Type B pancreatic cell (in vitro differentiated cells): ENCODE data around the gene PPP4R3C. TPM values are rescaled to one million over a fixed set of nuclear protein-coding genes. Genes with fewer than 3 reads are reported as not detected.
"Not testable (repeated sequence)": the region's sequence is repeated elsewhere in the genome, so short reads cannot be mapped to it uniquely, and the experiment has no call there.

Experiments used
- DNase-seq: peaks from one replicate; pipeline ENCODE4 v3.0.0; 2021; ENCODE audit warnings: mixed read lengths; ENCODE audit not compliant: unreplicated experiment; ENCODE audit errors: extremely low spot score
- H3K27ac Mint-ChIP-seq: 2 replicates; pipeline ENCODE4 v1.8.0; 2021; ENCODE audit warnings: mild to moderate bottlenecking, mixed read lengths
- H3K27me3 Mint-ChIP-seq: 2 replicates; pipeline ENCODE4 v1.8.0; 2021; ENCODE audit warnings: mixed read lengths
- H3K36me3 Mint-ChIP-seq: 2 replicates; pipeline ENCODE4 v1.8.0; 2021; ENCODE audit warnings: mixed read lengths
- H3K4me1 Mint-ChIP-seq: one replicate; pipeline ENCODE4 v1.8.0; 2021; ENCODE audit warnings: mixed read lengths; ENCODE audit not compliant: unreplicated experiment
- H3K4me3 Mint-ChIP-seq: 2 replicates; pipeline ENCODE4 v1.8.0; 2021; ENCODE audit warnings: mild to moderate bottlenecking, mixed read lengths
- H3K9me3 Mint-ChIP-seq: 2 replicates; pipeline ENCODE4 v1.8.0; 2021; ENCODE audit warnings: mixed read lengths
- CTCF ChIP-seq: fragments of 200-600 bp; sonication (generic); conservative IDR thresholded peaks from 2 replicates; pipeline ENCODE4 v1.5.0; 2021; ENCODE audit warnings: antibody characterized with exemption, mild to moderate bottlenecking
- long read RNA-seq: library from polyadenylated mRNA; unstranded; transcript quantifications from one replicate; pipeline ENCODE4 v2.0.0, GENCODE V29; 2020
- total RNA-seq: library from RNA; stranded (reverse); gene quantifications from 2 replicates; pipeline ENCODE4 v1.2.1, GENCODE V29; 2021; ENCODE audit warnings: low replicate concordance

Gene PPP4R3C
- total RNA-seq: not detected in 2 replicates
- long read RNA-seq: 0 reads

DNA sequence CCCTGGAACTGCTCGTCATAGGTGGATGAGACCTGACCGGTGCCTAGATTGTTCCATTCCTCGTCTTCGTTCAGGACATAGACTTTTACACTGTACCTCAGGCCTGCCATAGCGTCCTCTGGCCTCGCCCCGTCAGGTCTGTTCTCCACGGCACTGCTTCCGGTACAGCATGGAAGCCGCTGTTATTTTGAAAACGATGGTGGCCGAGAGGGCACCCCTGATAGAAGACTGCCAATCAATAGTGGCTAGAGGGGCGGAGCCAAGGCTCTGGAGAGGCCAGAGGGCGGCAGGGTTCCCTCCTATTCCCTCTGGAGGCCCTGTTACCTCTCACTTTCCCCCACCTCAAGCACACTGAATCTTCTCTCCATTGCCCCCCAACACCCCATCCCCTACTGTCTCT, at the start of gene PPP4R3C:
TSS of gene PPP4R3C (minus strand) at position 155 of the 400 bp plus-strand sequence. CDS start at position 110, 45 bp downstream.
- H3K4me3 Mint-ChIP-seq: no peak within 1 kb of the TSS
- no peak within 1 kb of the TSS for H3K27ac Mint-ChIP-seq
- H3K36me3 Mint-ChIP-seq: no peaks in the 10 kb centered on the region
- H3K9me3 Mint-ChIP-seq: peaks cover 8% of the 10 kb centered on the region
- no peak for DNase-seq
- H3K4me1 Mint-ChIP-seq: no peaks in the 10 kb centered on the region
- TF ChIP-seq CTCF: no peak
- H3K27me3 Mint-ChIP-seq: no peaks in the 10 kb centered on the region

DNA sequence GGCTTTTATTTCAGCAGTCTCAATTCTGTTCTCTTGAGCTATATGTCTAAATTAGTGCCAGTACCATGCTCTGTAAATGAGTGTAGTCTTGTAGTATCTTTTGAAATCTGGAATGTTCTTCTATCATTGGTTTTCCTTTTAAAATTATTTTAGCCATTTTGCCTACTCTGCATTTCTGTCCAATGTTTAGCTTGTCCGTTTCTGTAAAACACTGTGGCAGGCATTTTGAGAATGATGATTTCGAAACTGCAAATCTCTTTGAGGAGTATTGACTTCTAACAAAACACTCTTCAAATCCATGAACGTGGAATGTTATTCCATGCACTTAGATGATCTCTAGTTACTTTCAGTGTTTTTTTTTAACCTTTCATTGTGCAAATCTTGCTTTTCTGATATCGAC, 28.3 kb upstream of the PPP4R3C start:
- Mint-ChIP-seq H3K4me3 (no peak overlapping the region), H3K4me1 (no peaks in the 10 kb centered on the region), H3K36me3 (no peaks in the 10 kb centered on the region), H3K27me3 (no peaks in the 10 kb centered on the region), H3K9me3 (no peaks in the 10 kb centered on the region), H3K27ac (no peak overlapping the region)
- no peak for TF ChIP-seq CTCF
- no peak for DNase-seq

GRCh38 chrX:27466051-27466450, 2.9 kb upstream of the PPP4R3C start:
- no peak for TF ChIP-seq CTCF

GRCh38 chrX:27465036-27465435, 1.9 kb upstream of the PPP4R3C start:
- H3K27ac Mint-ChIP-seq: no peak overlapping the region
- no peaks in the 10 kb centered on the region for H3K36me3 Mint-ChIP-seq
- no peaks in the 10 kb centered on the region for H3K27me3 Mint-ChIP-seq
- peaks cover 8% of the 10 kb centered on the region for H3K9me3 Mint-ChIP-seq
- H3K4me1 Mint-ChIP-seq: no peaks in the 10 kb centered on the region
- H3K4me3 Mint-ChIP-seq: no peak overlapping the region
- TF ChIP-seq CTCF: no peak
- no peak for DNase-seq

More at GRCh38 chrX:27466051-27466450, 2.9 kb upstream of the PPP4R3C start:
- no peak overlapping the region for H3K4me3 Mint-ChIP-seq
- no peak for DNase-seq
- H3K27me3 Mint-ChIP-seq: no peaks in the 10 kb centered on the region
- H3K9me3 Mint-ChIP-seq: peaks cover 8% of the 10 kb centered on the region
- H3K4me1 Mint-ChIP-seq: no peaks in the 10 kb centered on the region
- no peaks in the 10 kb centered on the region for H3K36me3 Mint-ChIP-seq
- no peak overlapping the region for H3K27ac Mint-ChIP-seq

DNA sequence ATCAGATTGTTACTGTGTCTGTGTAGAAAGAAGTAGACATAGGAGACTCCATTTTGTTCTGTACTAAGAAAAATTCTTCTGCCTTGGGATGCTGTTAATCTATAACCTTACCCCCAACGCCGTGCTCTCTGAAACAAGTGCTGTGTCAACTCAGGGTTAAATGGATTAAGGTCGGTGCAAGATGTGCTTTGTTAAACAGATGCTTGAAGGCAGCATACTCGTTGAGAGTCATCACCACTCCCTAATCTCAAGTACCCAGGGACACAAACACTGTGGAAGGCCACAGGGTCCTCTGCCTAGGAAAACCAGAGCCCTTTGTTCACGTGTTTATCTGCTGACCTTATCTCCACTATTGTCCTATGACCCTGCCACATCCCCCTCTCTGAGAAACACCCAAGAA, 4.0 kb downstream of the PPP4R3C start:
- not testable (repeated sequence) for H3K4me1 Mint-ChIP-seq, H3K4me3 Mint-ChIP-seq, H3K27me3 Mint-ChIP-seq, H3K27ac Mint-ChIP-seq, H3K36me3 Mint-ChIP-seq, H3K9me3 Mint-ChIP-seq, DNase-seq

DNA sequence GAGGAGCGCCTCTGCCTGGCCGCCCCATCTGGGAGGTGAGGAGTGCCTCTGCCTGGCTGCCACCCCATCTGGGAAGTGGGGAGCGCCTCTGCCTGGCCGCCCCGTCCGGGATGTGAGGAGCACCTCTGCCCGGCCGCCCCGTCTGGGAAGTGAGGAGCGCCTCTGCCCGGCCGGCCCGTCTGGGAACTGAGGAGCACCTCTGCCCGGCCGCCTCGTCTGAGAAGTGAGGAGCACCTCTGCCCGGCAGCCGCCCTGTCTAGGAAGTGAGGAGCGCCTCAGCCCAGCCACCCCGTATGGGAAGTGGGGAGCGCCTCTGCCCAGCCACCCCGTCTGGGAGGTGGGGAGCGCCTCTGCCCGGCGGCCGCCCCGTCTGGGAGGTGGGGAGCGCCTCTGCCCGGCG, 4.6 kb downstream of the PPP4R3C start:
- not testable (repeated sequence) for DNase-seq, H3K36me3 Mint-ChIP-seq, H3K9me3 Mint-ChIP-seq, H3K4me1 Mint-ChIP-seq, H3K4me3 Mint-ChIP-seq, H3K27ac Mint-ChIP-seq, H3K27me3 Mint-ChIP-seq

GRCh38 chrX:27451324-27451723, 11.8 kb downstream of the PPP4R3C start:
- Mint-ChIP-seq H3K36me3 (no peaks in the 10 kb centered on the region), H3K9me3 (no peaks in the 10 kb centered on the region), H3K4me3 (no peak overlapping the region), H3K4me1 (no peaks in the 10 kb centered on the region), H3K27ac (no peak overlapping the region), H3K27me3 (no peaks in the 10 kb centered on the region)
- TF ChIP-seq CTCF: no peak
- DNase-seq: no peak
